Activated naive CD4-positive, alpha-beta T cell treated with anti-CD3 and anti-CD28 coated beads, Interleukin-2, amount 50 U/mL, for 72 hours (primary cell): ENCODE data around the gene RNF167. TPM values are rescaled to one million over a fixed set of nuclear protein-coding genes. Genes with fewer than 3 reads are reported as not detected.
A peak's percentile ranks its signal among the peaks of the same experiment; 100 is the strongest.

ENCODE experiments used
- ATAC-seq, 2 donors: fragments of 150-1000 bp; cut with Tn5 transposase; 2 replicates each; pipeline ENCODE4 v1.10.0; 2021; ENCODE audit warnings: mild to moderate bottlenecking in 2 of 2, moderate library complexity in 2 of 2
- DNase-seq, 2 donors: peaks; one replicate each; pipeline ENCODE4 v3.0.0; 2021 to 2022; ENCODE audit warnings: low spot score in 2 of 2
- H3K27ac Mint-ChIP-seq, 2 donors: one replicate each; pipeline ENCODE4 v1.8.0; 2022; ENCODE audit warnings: mild to moderate bottlenecking in 2 of 2, mixed read lengths in 2 of 2
- H3K36me3 Mint-ChIP-seq, 2 donors: one replicate each; pipeline ENCODE4 v1.8.0; 2022; ENCODE audit warnings: mixed read lengths in 2 of 2
- H3K9me3 Mint-ChIP-seq, 2 donors: one replicate each; pipeline ENCODE4 v1.8.0; 2022; ENCODE audit warnings: mixed read lengths in 2 of 2
- total RNA-seq, 2 donors: library from RNA; stranded (reverse); gene quantifications; one replicate each; pipeline ENCODE4 v1.2.3, GENCODE V29; 2022

Gene RNF167
- total RNA-seq = 100 to 1,000 TPM; 188 to 241 TPM

DNA sequence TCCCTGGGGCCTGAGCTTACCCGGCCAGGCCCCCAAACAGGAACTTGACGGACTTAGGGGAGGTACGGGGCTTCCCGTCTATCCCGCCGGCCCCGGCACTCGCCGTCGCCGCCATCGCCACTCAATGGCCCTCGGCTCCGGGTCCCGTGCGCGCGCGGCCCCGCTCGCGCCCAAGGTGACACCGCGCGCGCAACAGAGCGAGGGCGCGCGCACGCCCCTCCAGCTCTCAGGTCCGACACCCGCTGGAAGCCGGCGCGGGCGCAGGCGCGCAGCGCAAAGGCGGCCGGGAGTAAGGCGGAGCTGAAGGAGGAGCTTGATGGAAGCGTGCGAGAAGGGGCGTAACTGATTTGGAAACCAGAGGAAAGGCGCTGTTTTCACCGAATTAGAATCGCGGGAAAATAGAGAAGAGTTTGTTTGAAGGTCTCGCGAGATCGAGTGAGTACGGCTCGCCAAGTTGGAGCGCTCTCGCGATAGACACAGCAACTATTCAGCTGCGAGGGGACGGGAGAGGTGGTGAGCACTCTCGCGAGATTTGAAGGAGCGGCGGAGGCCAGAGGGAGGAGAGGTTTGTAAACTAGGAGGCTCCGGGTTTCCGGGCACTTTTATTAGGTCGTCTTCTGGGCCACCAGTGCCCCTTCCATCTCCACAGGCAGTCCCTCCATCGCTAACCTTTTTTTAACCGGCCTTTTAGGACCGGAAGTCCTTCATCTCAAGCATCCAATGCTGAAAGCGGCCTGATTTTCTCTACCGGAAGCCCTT is at the start of gene RNF167, which contains the start of gene SLC25A11:
Gene RNF167, plus strand, starts transcription at position 473 of the 759 bp plus-strand sequence. CDS start 642 bp downstream, outside the sequence.
Gene SLC25A11, minus strand, starts transcription at position 251 of the 759 bp plus-strand sequence. Its CDS starts 136 bp downstream, at position 115.
- Mint-ChIP-seq H3K27ac (peak within 1 kb of the TSS; percentile 97 to 98), H3K9me3 (no peaks in the 10 kb centered on the region), H3K36me3 (peaks cover 48 to 62% of the 10 kb centered on the region in 2 donors)
- peak; percentile 83 to 84 for ATAC-seq
- DNase-seq = peak; percentile 96 to 97

DNA sequence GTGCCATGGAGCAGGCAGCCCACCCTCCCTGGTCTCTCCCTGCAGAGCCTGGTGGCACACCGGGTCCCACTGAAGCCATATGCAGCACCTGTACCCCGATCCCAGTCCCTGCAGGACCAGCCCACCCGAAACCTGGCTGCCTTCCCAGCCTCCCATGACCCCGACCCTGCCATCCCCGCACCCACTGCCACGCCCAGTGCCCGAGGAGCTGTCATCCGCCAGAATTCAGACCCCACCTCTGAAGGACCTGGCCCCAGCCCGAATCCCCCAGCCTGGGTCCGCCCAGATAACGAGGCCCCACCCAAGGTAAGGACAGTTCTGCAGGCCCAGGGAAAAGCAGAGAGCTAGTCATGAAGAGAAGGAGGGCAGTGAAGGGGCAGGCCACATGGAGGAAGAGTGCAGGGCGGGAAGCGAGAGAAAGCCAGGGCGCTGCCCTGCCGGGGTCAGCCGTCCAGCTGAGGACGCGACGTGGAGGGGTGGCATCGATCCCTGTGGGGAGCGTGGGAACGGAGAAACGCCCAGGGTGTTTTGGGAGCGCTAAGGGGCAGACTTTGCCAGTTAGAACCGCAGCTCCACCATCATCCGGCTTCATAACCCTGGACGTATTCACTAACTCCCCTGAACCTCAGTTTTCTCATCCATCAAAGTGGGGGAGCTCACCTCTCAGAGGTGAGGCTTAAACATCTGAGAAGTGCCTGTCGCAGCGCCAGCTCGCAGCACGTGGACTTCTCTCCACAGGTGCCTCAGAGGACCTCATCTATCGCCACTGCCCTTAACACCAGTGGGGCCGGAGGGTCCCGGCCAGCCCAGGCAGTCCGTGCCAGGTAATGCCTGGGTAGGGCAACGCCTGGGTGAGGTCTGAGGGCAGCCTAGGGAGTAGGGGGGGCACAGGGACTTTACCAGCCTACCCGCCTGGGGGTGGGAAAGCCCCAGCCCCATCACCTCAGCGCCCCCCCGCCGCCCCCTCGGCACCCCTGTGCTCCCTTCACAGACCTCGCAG is 48.4 kb upstream of the RNF167 start:
- Mint-ChIP-seq H3K36me3 (no peaks in the 10 kb centered on the region), H3K27ac (no peak overlapping the region), H3K9me3 (no peaks in the 10 kb centered on the region)
- ATAC-seq (no peak), DNase-seq (no peak)

DNA sequence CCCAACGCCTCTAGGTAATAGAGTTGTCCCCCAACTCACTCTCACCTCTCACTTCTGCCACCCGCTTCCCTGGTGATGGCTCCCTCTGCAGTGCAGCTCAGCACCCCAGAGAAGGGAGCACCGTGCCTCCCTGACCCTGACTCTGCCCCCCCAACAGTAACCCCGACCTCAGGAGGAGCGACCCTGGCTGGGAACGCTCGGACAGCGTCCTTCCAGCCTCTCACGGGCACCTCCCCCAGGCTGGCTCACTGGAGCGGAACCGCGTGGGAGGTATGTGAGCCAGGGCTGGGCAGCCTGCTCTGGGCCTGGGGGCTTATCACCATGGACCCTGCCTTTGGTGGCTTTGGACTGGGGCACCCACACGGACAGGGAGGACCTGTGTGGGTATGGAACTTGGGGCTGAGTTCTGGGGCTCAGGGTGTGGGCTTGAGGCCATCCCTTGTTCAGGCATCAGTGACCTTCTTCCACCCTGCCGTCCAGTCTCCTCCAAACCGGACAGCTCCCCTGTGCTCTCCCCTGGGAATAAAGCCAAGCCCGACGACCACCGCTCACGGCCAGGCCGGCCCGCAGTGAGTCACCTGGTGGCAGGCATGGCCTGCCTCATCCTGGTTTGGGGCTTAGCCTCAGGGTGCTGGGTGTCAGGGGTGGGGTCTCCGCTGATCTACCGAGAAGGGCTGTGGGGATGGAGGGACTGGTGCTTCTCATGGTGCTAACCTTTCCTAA is 47.4 kb upstream of the RNF167 start:
- Mint-ChIP-seq H3K36me3 (no peaks in the 10 kb centered on the region), H3K9me3 (no peaks in the 10 kb centered on the region), H3K27ac (peak overlapping the region in 1 of 2 donors; percentile 68)
- no peak for DNase-seq
- no peak for ATAC-seq

DNA sequence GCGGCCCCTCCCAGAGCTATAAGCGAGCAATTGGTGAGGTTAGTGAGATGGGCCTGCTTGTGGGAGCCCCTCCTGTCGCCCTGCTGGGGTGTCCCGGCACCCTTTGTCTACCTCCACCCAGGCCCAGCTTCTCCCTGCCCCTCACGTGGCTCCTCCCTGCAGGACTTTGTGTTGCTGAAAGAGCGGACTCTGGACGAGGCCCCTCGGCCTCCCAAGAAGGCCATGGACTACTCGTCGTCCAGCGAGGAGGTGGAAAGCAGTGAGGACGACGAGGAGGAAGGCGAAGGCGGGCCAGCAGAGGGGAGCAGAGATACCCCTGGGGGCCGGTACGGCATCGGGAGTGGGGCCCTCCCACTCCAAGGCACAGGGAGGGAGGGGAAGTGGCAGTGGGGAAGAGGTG is 46.8 kb upstream of the RNF167 start:
- no peak for DNase-seq
- no peak for ATAC-seq
- no peaks in the 10 kb centered on the region for H3K36me3 Mint-ChIP-seq
- no peaks in the 10 kb centered on the region for H3K9me3 Mint-ChIP-seq
- H3K27ac Mint-ChIP-seq = peak overlapping the region in 1 of 2 donors; percentile 50

DNA sequence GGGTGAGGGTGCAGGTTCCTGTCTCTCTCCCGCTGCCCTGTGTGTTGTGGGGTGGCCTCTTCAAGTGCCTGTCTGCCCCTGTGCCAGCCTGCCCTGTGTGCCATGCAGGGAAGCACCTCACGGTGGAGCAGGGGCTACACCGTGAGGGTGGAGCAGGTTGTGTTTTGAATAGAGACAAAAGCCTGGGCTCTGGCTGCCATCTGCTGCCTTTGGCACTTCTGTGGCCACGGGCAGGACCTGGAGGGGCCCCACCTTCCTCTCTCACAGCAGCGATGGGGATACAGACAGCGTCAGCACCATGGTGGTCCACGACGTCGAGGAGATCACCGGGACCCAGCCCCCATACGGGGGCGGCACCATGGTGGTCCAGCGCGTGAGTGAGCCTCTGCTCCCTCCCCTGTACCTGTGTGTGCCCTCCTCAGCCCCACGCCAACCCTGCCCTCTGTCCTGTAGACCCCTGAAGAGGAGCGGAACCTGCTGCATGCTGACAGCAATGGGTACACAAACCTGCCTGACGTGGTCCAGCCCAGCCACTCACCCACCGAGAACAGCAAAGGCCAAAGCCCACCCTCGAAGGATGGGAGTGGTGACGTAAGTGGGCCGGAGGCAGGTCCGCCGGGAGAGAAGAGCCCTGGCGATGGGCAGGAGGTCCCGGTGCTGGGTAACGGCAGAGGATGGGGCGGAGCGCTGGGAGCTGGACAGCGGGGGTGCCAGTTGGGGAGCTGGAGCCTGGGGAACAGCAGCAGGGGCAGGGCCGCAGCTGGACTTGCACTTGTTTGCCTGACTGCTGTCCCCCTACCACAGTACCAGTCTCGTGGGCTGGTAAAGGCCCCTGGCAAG is 46.1 kb upstream of the RNF167 start:
- H3K36me3 Mint-ChIP-seq = no peaks in the 10 kb centered on the region
- H3K9me3 Mint-ChIP-seq = no peaks in the 10 kb centered on the region
- DNase-seq (no peak), ATAC-seq (no peak)
- H3K27ac Mint-ChIP-seq = no peak overlapping the region

DNA sequence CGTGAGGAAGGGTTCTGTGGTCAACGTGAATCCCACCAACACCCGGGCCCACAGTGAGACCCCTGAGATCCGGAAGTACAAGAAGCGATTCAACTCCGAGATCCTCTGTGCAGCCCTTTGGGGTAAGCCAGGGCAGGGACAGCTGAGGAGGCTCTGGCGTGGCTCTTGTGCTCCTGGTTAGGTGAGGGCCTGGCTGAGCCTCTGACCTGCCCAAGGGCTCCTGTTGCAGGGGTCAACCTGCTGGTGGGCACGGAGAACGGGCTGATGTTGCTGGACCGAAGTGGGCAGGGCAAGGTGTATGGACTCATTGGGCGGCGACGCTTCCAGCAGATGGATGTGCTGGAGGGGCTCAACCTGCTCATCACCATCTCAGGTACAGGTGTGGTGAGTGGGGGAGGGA is 44.9 kb upstream of the RNF167 start:
- ATAC-seq (no peak), DNase-seq (no peak)
- H3K27ac Mint-ChIP-seq = no peak overlapping the region
- no peaks in the 10 kb centered on the region for H3K9me3 Mint-ChIP-seq
- H3K36me3 Mint-ChIP-seq = no peaks in the 10 kb centered on the region

DNA sequence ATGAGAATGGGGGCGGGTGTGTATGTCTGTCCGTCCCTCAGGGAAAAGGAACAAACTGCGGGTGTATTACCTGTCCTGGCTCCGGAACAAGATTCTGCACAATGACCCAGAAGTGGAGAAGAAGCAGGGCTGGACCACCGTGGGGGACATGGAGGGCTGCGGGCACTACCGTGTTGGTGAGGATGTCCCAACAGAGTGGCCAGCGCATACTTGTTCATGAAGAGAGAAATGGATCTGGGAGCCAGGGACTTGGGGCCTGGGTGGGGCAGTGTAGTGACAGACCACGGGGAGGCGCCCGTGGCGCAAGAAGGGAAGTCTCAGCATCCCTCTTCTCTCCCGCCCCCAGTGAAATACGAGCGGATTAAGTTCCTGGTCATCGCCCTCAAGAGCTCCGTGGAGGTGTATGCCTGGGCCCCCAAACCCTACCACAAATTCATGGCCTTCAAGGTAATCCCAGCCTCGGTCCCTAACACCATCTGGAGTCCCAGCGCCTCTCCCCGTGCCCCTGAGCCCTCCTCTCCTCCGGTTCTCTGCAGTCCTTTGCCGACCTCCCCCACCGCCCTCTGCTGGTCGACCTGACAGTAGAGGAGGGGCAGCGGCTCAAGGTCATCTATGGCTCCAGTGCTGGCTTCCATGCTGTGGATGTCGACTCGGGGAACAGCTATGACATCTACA is 44.3 kb upstream of the RNF167 start:
- H3K27ac Mint-ChIP-seq = no peak overlapping the region
- no peaks in the 10 kb centered on the region for H3K36me3 Mint-ChIP-seq
- no peak for DNase-seq
- no peak for ATAC-seq
- H3K9me3 Mint-ChIP-seq = no peaks in the 10 kb centered on the region

DNA sequence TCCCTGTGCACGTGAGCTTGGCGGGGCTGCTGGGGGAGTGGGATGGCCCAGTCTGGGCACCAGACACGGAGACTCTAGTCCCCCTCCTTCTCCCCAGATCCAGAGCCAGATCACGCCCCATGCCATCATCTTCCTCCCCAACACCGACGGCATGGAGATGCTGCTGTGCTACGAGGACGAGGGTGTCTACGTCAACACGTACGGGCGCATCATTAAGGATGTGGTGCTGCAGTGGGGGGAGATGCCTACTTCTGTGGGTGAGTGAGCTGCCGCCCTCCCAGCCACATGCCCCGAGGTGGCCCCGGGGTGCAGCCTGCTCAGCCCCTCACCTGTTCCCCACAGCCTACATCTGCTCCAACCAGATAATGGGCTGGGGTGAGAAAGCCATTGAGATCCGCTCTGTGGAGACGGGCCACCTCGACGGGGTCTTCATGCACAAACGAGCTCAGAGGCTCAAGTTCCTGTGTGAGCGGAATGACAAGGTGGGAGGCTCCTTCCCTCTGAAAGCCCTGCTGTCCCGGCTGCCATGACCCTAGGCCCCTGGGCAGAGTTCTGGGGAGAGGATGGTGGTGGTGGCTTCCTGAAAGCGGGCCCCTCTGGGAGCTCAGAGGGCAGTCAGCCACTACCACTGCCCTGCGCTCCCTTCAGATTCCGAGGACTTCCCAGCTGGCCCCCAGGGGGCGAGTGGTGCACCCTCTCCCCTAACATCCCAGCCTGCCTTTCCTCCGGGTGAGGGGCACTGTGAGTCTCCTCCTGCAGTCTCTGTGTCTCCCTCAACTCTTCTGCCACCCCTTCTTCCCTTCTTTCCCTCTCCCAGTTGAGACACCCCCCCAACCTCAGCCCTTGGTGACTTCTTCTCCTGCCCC is 43.5 kb upstream of the RNF167 start:
- H3K9me3 Mint-ChIP-seq = no peaks in the 10 kb centered on the region
- H3K27ac Mint-ChIP-seq = no peak overlapping the region
- ATAC-seq = no peak
- no peaks in the 10 kb centered on the region for H3K36me3 Mint-ChIP-seq
- no peak for DNase-seq

DNA sequence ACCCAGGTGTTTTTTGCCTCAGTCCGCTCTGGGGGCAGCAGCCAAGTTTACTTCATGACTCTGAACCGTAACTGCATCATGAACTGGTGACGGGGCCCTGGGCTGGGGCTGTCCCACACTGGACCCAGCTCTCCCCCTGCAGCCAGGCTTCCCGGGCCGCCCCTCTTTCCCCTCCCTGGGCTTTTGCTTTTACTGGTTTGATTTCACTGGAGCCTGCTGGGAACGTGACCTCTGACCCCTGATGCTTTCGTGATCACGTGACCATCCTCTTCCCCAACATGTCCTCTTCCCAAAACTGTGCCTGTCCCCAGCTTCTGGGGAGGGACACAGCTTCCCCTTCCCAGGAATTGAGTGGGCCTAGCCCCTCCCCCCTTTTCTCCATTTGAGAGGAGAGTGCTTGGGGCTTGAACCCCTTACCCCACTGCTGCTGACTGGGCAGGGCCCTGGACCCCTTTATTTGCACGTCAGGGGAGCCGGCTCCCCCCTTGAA is 42.8 kb upstream of the RNF167 start:
- no peaks in the 10 kb centered on the region for H3K36me3 Mint-ChIP-seq
- ATAC-seq = no peak
- no peak overlapping the region for H3K27ac Mint-ChIP-seq
- DNase-seq = no peak
- no peaks in the 10 kb centered on the region for H3K9me3 Mint-ChIP-seq

DNA sequence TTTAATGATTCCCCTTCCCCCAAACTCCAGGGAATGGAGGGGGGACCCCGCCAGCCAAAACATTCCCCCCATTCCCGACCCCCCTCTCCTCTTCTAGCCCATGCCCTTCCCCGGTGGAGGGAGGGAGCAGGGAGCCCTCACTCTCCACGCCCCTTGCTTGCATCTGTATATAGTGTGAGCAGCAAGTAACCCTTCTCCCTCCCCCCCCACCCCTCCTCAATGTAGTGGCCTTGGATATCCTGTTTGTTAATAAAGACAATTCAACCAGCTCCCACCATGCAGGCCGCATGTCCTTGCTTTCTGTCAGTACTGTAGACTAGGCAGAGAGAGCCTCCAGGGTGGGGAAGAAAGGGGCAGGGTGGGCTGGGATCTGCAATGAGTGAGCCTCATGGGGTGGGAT is 42.3 kb upstream of the RNF167 start:
- Mint-ChIP-seq H3K36me3 (no peaks in the 10 kb centered on the region), H3K9me3 (no peaks in the 10 kb centered on the region), H3K27ac (no peak overlapping the region)
- ATAC-seq (no peak), DNase-seq (no peak)

DNA sequence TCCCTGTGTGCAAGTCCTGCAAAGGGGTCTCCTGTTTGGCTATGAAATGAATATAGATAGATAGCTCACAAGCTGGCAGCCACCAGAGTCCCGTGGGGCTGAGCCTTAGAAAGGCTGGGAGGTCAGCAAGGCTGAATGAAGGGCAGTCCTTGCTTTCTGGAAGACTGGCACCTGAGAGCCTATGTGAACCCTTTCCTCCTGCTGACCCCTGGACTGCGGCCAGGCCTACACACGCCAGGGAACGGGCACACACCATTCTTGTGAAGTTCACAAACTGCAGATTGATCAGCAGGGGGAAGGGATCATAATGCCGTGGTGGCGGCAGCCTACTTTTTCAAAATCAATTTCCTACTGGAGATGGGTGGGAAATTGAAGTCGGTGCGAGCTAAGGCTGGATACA is 41.7 kb upstream of the RNF167 start:
- DNase-seq (no peak), ATAC-seq (no peak)
- no peaks in the 10 kb centered on the region for H3K36me3 Mint-ChIP-seq
- no peak overlapping the region for H3K27ac Mint-ChIP-seq
- H3K9me3 Mint-ChIP-seq = no peaks in the 10 kb centered on the region

DNA sequence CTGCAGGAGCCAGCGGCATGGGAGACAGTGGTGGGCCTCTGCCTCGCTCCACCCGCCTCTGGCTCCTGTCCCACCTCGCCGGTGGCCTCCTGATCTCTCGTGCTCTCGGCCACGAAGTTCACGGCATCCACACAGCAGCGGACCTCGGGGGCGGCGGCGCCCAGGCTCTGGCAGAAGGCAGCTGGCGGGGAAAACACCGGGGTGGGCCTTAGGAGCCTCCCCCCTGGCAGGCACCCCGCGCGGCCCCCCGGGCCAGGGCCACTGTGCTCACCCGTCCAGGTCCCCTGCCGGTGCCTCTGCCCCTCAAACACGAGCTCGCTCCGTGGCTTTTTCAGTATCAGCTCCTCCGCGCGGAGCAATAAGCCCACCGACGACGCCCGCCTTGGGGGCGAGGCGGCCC is 41.1 kb upstream of the RNF167 start:
- H3K9me3 Mint-ChIP-seq = no peaks in the 10 kb centered on the region
- no peak for DNase-seq
- ATAC-seq = no peak
- peak overlapping the region in 1 of 2 donors; percentile 85 for H3K27ac Mint-ChIP-seq
- no peaks in the 10 kb centered on the region for H3K36me3 Mint-ChIP-seq

DNA sequence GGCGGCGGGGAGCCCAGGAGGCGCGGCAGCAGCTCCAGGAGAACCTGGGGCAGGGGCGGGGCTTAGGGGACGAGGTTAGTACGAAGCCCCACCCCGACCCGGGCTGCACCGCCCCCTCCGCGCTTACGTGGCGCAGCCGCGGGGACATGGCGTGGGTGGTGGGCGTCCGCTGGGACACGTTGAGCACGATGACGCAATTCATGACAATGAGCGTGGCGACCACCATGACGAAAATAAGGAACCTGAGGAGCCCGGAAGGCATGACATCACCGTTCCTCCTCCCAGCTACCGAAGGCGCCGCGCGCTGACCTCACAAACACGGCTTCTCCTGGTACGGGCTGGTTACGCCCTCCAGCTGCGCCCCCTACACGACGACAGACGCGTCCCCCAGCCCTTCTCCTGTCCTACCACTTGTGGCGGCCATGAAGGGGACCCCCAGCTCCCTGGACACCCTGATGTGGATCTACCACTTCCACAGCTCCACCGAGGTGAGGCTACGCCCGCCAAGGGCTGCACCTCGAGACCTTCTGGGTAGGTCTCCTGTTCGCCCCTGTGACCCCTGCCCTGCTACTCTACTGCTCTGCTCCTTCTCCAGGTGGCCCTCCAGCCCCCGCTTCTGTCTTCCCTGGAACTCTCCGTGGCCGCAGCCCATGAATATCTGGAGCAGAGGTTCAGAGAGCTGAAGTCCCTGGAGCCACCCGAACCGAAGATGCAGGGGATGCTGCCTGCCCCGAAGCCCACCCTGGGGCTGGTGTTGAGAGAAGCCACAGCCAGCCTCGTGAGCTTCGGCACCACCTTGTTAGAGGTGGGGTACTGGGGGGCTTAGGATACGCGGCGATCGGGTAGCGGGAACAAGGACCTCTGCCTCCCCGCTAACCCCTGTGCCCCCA is 40.5 kb upstream of the RNF167 start, which contains the start of gene C17orf107:
Gene C17orf107, plus strand, starts transcription at position 196 of the 890 bp plus-strand sequence. Its CDS starts 227 bp downstream, at position 423.
- DNase-seq = peak; percentile 89 to 95
- Mint-ChIP-seq H3K36me3 (no peaks in the 10 kb centered on the region), H3K27ac (peak within 1 kb of the TSS; percentile 85 to 95), H3K9me3 (no peaks in the 10 kb centered on the region)
- ATAC-seq = peak; percentile 77 to 86
